ENCODE data around the gene TMEM165.

GRCh38 chr4:55410431-55410830 lies 14.7 kb downstream of the TMEM165 start:
- TF ChIP-seq CTCF (IDR thresholded peaks at IDR 0.05; ENCODE audit: low read depth, low read length), result no peak
- no peak for TF ChIP-seq EZH2phosphoT487 (IDR thresholded peaks at IDR 0.05; ENCODE audit: low read depth)
